Measurements from ENCODE around the gene MAML3. TPM values are rescaled to one million over a fixed set of nuclear protein-coding genes. Genes with fewer than 3 reads are reported as not detected.

MAML3 gene
- polyA plus RNA-seq, 1 donor (not counting 4 experiments of a cell fraction or from before 2014, with no cell fraction given): 0.68 TPM

DNA sequence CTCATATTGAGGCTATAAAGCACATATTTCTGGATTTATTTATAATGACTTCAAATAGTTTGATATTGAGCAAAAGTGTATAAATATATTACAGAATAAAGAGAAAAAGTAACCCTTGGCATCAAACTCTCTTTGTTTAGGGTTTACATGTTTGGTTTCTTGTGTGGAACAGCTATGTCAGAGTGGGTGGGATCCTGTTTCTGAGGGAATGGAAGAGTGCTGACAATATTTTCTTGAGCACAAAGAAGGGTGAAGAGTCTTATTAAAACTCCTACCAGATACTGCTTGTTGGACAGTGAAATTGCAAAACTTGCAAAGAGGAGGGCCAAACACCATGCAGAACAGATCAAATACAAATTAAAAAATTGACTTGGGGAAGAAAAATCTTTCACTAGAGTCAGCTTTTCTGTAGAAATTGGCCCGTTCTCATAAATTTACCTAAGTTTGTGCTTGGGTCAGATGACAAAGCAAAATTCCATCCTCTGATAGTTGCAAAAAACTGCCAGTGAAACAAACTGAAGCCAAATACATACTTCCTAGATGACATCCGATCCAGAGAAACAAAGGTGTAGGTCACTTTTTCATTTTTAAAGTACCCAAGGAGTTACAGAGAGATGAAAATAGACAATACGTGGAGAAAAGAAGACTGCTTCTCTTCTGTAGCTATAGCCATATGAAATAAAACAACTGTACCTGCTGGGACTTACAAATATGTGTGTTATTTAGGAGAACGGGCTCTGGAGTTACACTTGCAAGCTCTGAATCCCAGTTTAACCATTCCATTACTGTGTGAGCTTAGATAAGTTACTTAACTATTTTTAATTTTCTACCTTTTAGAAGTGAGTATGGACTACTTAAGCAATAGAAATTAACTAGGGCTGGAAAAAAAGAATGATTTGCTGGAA, 133.3 kb downstream of the MAML3 start:
- H3K9me1 ChIP-seq (ENCODE audit: control insufficient read depth, extremely low read depth, insufficient read depth, low read length): no peaks in the 10 kb centered on the region
- FAIRE-seq: no peak
- no peak overlapping the region for H2AFZ ChIP-seq (ENCODE audit: control insufficient read depth, low read length)
- no peak overlapping the region for H3K9ac ChIP-seq (ENCODE audit: control insufficient read depth, extremely low read depth, insufficient read depth, low read length)
- DNase-seq (ENCODE audit: low read depth, low spot score): no peak
- no peak for TF ChIP-seq EZH2 (IDR thresholded peaks at IDR 0.05; ENCODE audit: low read length)
- TF ChIP-seq, protein P1, sequence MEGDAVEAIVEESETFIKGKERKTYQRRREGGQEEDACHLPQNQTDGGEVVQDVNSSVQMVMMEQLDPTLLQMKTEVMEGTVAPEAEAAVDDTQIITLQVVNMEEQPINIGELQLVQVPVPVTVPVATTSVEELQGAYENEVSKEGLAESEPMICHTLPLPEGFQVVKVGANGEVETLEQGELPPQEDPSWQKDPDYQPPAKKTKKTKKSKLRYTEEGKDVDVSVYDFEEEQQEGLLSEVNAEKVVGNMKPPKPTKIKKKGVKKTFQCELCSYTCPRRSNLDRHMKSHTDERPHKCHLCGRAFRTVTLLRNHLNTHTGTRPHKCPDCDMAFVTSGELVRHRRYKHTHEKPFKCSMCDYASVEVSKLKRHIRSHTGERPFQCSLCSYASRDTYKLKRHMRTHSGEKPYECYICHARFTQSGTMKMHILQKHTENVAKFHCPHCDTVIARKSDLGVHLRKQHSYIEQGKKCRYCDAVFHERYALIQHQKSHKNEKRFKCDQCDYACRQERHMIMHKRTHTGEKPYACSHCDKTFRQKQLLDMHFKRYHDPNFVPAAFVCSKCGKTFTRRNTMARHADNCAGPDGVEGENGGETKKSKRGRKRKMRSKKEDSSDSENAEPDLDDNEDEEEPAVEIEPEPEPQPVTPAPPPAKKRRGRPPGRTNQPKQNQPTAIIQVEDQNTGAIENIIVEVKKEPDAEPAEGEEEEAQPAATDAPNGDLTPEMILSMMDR (optimal IDR thresholded peaks at IDR 0.05 in 1 of 3, IDR thresholded peaks at IDR 0.05 in 1 of 3, conservative IDR thresholded peaks at IDR 0.05 in 1 of 3; ENCODE audit: extremely low read depth in 1 of 3, insufficient read depth in 2 of 3, low read length in 3 of 3): no peak
- H4K20me1 ChIP-seq (ENCODE audit: control insufficient read depth, extremely low read depth, insufficient read depth, low read length): no peaks in the 10 kb centered on the region
- H3K4me3 ChIP-seq (ENCODE audit: control insufficient read depth in 2 of 3, extremely low read depth in 1 of 3, insufficient read depth in 2 of 3, low read depth in 1 of 3, low read length in 3 of 3): no peak overlapping the region
- dilution Hi-C loops (cut with MboI; ENCODE audit: extremely low pct_ligation_motif_present, low sequenced_read_pairs): no loop called here
- no peaks in the 10 kb centered on the region for H3K27me3 ChIP-seq (ENCODE audit: control insufficient read depth, extremely low read depth, insufficient read depth, low read length)
- H3K4me2 ChIP-seq (ENCODE audit: control insufficient read depth, extremely low read depth, insufficient read depth, low read depth, low read length): no peak overlapping the region
- no peak overlapping the region for H3K27ac ChIP-seq (ENCODE audit: control insufficient read depth, insufficient read depth, low read length)
- no peaks in the 10 kb centered on the region for H3K36me3 ChIP-seq (ENCODE audit: control insufficient read depth in 2 of 2, extremely low read depth in 1 of 2, insufficient read depth in 2 of 2, low read length in 2 of 2)
- no peaks in the 10 kb centered on the region for H3K9me3 ChIP-seq (ENCODE audit: control insufficient read depth, low read depth, low read length)
- H3K4me1 ChIP-seq (ENCODE audit: control insufficient read depth, extremely low read depth, insufficient read depth, low read length): no peaks in the 10 kb centered on the region
- no peaks in the 10 kb centered on the region for H3K79me2 ChIP-seq (ENCODE audit: control insufficient read depth, insufficient read depth, low read length)

- Histone ChIP-seq H3K79me2 (ENCODE audit: control insufficient read depth, insufficient read depth, low read length) (no peaks in the 10 kb centered on the region), H3K4me2 (ENCODE audit: control insufficient read depth, extremely low read depth, insufficient read depth, low read depth, low read length) (no peak overlapping the region), H3K4me1 (ENCODE audit: control insufficient read depth, extremely low read depth, insufficient read depth, low read length) (no peaks in the 10 kb centered on the region), H2AFZ (ENCODE audit: control insufficient read depth, low read length) (no peak overlapping the region), H3K36me3 (ENCODE audit: control insufficient read depth in 2 of 2, extremely low read depth in 1 of 2, insufficient read depth in 2 of 2, low read length in 2 of 2) (no peaks in the 10 kb centered on the region), H3K27ac (ENCODE audit: control insufficient read depth, insufficient read depth, low read length) (no peak overlapping the region), H4K20me1 (ENCODE audit: control insufficient read depth, extremely low read depth, insufficient read depth, low read length) (no peaks in the 10 kb centered on the region), H3K9me1 (ENCODE audit: control insufficient read depth, extremely low read depth, insufficient read depth, low read length) (no peaks in the 10 kb centered on the region), H3K9ac (ENCODE audit: control insufficient read depth, extremely low read depth, insufficient read depth, low read length) (no peak overlapping the region), H3K27me3 (ENCODE audit: control insufficient read depth, extremely low read depth, insufficient read depth, low read length) (no peaks in the 10 kb centered on the region), H3K4me3 (ENCODE audit: control insufficient read depth in 2 of 3, extremely low read depth in 1 of 3, insufficient read depth in 2 of 3, low read depth in 1 of 3, low read length in 3 of 3) (no peak overlapping the region), H3K9me3 (ENCODE audit: control insufficient read depth, low read depth, low read length) (no peaks in the 10 kb centered on the region)
- FAIRE-seq (no peak), DNase-seq (ENCODE audit: low read depth, low spot score) (no peak)
- dilution Hi-C loops (cut with MboI; ENCODE audit: extremely low pct_ligation_motif_present, low sequenced_read_pairs): no loop called here
- TF ChIP-seq EZH2 (IDR thresholded peaks at IDR 0.05; ENCODE audit: low read length): no peak
- TF ChIP-seq, protein P1 (optimal IDR thresholded peaks at IDR 0.05 in 1 of 3, IDR thresholded peaks at IDR 0.05 in 1 of 3, conservative IDR thresholded peaks at IDR 0.05 in 1 of 3; ENCODE audit: extremely low read depth in 1 of 3, insufficient read depth in 2 of 3, low read length in 3 of 3): no peak
Measured at GRCh38 chr4:140019619-140020347, 134.2 kb downstream of the MAML3 start.
